UCSD-AML1 (cell line): ENCODE data around the gene TMEM238.
A peak's percentile ranks its signal among the peaks of the same experiment; 100 is the strongest.
"Not testable (repeated sequence)": the region's sequence is repeated elsewhere in the genome, so short reads cannot be mapped to it uniquely, and the experiment has no call there.

Experiments
- DNase-seq: peaks from one replicate; lab custom pipeline; 2025; ENCODE audit not compliant: unreplicated experiment; lab: John Stamatoyannopoulos, UW

Gene TMEM238

DNA sequence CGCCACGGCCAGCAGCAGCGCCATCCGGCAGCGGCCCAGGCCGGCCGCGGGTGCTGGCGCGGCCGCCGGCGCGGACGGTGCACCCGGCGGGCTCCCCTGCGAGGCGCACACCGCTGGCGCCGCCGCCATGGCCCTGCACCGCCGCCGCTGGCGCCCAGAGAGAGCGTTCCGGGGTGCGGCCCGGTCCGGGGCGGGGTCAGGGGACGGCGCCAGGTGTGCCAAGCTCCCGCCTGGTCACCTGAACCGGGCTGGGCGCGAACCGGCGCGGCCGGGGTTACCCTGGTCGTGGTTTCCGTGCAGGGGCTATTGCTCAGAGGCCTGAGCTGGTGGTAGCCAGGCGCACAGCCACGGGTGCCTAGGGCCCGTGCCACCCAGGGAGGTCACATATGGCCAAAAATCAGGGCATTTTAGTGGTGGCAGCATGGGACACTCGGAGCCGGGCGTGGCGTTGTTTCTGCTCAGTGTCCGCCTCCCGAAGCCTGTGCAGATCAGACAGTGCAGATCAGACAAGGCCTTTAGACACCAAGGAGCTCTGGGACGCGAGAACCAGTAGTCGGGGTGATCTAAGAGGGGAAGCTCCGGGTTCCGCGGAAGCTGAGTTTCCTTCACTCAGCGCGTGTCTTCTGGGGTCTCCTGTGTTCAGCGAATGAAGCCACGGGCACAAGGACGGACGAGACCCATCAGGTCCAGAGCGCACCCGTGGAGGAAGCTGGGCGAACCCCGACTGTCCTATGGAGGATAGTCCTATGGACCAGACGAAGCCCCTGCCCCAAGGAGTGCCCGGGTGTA is at the start of gene TMEM238:
Gene TMEM238 (minus strand): TSS at position 162 of the 789 bp plus-strand sequence. CDS start 33 bp downstream, at position 129.
- DNase-seq = peak; percentile 65

DNA sequence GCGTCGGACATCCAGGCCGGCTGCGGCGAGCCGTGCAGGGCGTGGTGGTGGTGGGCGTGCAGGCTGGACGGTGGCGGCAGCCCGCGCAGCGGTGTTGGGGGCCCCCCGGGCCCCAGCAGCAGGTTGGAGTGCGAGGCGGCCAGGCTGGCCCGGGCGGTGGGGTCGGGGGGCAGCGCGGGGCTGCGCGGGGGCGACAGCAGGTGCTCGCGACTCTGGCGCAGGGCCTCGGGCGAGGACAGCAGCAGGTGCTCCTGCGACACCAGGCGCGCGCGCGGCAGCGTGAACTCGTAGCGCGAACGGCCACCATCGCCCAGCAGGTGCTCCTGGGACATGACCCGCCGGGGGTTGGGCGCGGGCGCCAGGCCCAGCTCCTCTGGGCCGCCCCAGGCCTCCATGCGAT is 49.2 kb upstream of the TMEM238 start:
- no peak for DNase-seq

DNA sequence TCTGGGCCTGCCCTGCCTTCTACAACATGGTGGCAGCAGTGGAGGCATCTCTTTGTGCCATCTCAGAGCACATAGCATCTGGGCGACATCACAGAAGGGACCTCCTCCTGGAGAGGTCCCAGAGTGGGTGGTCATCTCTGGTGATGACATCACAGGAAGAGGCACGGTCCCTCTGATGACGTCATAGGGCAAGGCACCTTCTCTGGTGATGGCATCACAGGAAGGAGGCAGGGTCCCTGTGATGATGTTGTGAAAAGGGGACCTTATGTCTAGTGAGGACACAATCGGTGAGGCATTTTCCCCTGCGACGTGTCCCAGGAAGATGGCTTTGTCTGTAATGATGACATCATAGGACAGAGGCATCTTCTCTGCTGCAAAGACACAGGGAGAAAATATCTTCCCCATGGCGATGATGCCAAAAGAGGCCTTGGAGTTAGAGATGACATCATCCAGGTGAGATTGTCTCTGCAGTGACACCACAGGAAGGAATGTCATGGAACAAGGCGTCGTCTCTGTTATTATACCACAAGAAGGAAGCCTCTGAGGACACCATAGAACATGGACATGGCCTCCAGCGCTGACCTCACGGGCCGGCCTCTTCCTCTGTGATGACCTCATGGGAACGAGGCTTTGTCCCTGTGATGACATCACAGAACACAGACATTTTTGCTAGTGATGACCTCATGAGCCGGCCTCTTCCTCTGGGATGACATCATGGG is 48.3 kb upstream of the TMEM238 start:
- no peak for DNase-seq

GRCh38 chr19:55431183-55431582 is 47.1 kb upstream of the TMEM238 start:
- no peak for DNase-seq

DNA sequence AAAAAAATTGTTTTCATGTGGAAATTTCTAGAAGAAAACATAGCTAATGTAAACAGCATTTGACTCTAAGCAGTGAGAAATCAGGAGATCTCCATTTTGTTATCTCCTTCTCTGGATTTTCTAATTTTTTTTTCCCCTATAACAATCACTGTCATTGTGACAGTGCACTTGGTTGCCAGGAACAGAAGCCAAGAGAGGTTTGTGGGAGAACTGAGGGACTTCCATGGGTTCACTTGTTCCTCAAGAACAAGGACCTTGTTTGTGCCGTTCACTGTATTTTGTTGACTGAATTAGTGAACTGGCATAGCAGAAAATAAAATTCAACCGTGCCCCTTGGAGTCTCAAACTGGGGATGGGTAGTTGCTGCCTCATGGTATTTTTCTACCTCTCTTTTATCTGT is 42.0 kb upstream of the TMEM238 start:
- DNase-seq = no peak

- no peak for DNase-seq
Measured at GRCh38 chr19:55424518-55424917, 40.4 kb upstream of the TMEM238 start.

GRCh38 chr19:55423225-55424005 is 39.3 kb upstream of the TMEM238 start:
- no peak for DNase-seq

DNA sequence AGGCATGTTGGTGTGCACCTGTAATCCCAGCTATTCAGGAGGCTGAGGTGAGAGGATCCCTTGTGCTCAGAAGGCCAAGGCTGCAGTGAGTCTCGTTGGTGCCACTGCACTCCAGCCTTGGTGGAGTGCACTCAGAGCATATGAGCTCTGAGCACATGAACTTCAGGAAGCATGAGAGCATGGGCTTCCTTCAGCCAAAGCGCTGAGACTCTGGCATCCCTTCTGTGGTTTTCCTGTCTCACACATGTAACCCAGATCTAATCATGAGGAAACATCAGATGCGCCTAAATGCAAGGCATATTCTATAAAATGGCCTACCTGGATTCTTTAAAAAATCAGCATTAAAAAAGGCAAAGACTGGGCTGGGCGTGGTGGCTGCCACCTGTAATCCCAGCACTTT is 37.2 kb upstream of the TMEM238 start:
- peak; percentile 66 for DNase-seq

- no peak for DNase-seq
Measured at GRCh38 chr19:55419624-55420236, 35.6 kb upstream of the TMEM238 start.

- DNase-seq = no peak
Measured at GRCh38 chr19:55419103-55419502, 35.0 kb upstream of the TMEM238 start.

- peak; percentile 57 for DNase-seq
Measured at GRCh38 chr19:55418185-55418584, 34.1 kb upstream of the TMEM238 start.

GRCh38 chr19:55410168-55410567 is 26.1 kb upstream of the TMEM238 start:
- DNase-seq = no peak

DNA sequence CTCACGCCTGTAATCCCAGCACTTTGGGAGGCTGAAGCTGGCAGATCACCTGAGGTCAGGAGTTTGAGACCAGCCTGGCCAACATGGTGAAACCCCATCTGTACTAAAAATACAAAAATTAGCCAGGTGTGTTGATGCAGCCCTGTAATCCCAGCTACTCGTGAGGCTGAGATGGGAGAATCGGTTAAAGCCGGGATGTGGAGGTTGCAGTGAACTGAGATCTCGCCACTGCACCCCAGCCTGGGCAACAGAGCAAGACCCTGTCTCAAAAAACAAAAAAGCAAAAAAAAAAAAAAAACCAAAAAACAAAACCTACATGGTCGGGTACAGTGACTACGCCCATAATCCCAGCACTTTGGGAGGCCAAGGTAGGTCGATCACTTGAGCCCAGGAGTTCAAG is 25.1 kb upstream of the TMEM238 start:
- not testable (repeated sequence) for DNase-seq

DNA sequence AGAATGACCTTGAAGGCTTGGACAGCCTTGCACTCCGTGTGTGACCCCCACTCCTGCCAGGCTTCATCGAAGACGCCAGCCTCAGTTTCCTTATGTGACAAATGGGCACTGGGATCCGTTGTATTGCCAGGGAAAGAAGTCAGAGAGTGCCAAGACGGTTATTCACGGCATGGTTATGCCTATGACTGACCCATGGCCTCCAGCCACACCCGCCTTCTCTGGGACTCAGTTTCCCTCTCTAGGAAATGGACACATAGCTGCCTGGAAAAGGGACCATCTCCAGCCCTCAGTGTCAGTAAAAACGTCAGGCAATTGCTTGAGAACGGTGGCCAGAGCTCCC is 24.4 kb upstream of the TMEM238 start:
- no peak for DNase-seq

DNA sequence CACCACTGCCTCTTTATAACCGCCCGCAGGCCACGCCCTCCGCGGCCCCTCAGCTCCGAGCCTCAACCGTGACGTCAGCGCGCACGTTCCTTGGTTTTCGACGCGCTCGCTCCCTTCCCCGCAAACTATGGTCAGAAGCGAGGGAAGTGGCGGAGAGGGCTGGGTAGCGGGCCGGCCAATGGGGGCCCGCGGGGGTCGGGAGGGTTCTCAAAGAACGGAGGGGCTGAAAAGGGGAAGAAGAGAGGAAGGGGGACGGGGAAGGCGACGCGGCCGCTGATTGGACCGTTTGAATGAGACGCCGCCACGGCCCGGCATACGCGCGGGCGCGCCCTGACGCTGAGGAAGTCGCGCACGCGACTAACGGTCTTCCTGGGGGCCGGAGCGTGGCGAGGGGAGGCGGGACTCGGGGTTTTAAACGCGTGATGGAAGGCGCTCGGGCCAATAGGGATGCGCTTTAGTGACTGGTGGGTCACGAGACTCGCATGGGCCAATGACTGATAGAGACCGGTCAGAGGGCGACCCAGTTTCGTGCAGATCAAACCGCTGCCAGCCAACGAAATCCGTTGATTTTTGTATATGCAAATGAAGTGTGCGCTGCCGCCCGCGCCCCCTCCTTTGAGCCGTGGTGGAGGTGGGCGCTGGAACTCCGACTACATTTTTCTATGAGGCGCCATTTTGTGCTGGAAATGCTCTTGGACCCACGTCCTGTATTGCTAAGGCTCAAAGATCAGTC is 23.9 kb upstream of the TMEM238 start:
- peak; percentile 99 for DNase-seq

DNA sequence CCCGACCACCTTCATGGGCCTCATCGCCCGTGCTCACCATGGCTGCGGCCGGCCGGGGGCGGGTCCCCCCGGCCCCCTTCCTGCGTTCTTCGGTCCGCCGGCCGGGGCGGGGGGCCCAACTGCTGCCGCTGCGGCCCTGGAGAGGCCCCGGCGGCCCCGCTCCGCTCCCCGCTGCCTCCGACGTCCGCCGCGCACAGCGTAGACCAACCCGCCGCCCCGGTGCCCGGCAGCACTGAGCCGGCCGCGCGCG is 23.4 kb upstream of the TMEM238 start, which contains the start of gene UBE2S:
Gene UBE2S (minus strand): TSS at position 239 of the 250 bp plus-strand sequence. CDS start 199 bp downstream, at position 40.
- not testable (repeated sequence) for DNase-seq

DNA sequence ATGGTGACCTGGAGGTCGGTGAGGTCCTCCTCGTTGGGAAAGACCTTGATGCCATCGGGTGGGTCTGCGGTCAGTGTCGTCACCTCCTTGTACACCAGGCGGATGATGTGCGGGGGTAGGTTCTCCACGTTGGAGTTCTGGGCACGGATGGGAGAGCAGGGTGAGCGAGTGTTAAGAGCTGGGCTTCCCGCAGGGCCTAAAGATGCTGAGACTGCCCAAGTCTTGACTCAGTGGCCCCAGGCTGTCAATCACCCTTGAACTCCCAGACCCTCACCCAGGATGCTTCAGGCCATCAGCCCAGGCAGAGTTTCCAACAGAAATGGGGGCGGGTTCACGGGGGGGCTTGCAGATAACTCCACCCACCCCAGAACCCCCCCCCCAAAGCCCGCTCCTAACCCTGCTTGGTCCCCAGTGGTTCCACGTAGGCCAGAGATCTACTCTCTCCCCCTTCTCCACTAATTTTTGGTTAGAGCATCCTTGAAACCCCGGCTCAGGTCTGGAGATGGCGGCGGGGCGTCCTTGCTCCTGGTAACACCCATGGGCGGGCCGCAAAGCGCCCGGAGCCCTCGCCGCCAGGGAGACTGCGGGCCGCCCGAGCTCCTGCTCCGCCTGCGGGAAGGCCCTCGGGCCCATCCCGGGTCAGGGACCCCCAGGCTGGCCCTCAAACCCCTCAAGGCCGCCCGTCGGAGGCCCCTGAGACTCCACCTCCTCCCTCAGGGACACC is 22.9 kb upstream of the TMEM238 start:
- DNase-seq = peak; percentile 68

GRCh38 chr19:55406091-55406825 is 22.2 kb upstream of the TMEM238 start:
- DNase-seq = no peak

GRCh38 chr19:55405638-55406037 is 21.5 kb upstream of the TMEM238 start:
- no peak for DNase-seq
